TTC549 (cell line): ENCODE results near the gene P4HA2.

Experiments used
- FAIRE-seq: peaks from 2 replicates; lab custom pipeline; 2012; peaks lifted over from hg19 to GRCh38; lab: Jason Lieb, UNC

Gene P4HA2

DNA sequence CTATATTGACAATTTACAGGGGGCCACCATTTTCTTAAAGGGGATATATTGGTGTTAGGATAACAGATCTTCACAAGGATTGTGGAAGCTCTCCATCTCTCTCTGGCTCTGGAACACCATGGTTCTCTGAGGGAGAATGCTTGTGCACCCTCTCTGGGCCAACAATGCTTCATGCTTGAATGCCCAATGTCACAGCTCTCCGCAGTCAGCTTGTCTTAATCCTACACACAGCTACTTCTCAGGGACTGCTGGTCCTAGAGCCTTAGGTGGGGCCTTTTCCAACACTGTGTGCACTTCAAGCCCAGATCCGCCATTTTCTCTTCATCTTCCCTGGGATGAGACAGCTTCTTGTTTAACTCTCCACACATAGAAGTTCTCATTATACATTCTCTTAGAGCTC lies 22.9 kb upstream of the P4HA2 start:
- no peak for FAIRE-seq

DNA sequence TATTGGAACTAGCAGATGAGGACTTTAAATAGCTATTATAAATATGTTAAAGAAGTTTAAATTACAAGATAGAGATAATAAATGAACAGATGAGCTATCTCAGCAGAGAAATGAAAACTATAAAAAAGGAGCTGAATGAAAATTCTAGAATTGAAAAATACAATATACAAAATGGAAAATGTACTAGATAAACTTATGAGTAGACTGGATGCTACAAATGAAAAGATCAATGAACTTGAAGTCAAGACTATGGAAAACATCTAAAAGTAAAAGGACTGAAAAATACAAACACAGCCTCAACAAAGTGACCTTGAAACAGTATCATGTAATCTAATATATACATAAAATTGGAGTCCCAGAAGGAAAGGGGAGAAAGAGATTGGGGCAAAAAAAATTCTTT lies 19.2 kb upstream of the P4HA2 start:
- FAIRE-seq = no peak

DNA sequence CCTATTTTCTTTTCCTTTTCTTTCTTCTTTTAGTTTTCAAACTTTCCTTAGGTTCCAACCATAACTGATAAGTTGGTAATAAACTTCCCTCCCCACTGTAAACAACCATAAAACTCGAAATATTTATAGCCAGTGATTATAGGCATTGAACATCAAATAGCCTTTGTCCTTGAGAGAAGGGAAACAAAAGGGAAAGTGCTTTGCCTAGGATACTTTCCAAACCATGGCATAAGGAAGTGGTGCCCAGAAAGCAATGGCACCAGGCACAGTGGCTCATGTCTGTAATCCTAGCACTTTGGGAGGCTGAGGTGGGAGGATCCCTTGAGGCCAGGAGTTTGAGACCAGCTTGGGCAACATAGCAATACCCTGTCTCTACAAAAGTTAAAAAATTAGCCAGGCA lies 17.9 kb upstream of the P4HA2 start:
- no peak for FAIRE-seq

DNA sequence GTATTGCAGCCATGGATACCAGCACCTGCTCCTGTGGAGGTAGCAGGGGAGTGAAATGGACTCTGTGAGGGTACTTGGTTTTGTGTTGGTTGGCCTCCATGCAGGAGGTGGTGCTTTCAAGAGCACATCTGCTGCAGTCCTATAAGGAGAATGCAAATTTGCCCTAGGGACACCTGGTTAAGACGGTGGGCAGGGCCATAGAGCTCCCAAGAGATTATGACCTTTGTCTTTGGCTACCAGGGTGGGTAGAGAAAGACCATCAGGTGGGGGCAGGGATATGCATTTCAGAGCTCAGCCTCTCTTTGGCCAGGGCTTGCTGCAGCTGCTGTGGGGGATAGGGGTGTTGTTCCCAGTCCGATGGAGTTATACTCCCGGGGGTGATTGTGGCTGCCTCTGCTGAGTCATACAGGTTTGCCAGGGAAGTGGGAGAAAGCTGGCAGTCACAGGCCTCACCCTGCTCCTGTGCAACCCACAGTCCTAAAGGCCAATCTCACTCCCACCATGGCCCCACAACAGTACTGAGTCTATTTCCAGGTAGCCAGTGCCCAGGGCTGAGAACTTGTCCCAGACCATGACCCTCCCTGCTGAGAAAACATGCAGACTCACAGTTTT lies 15.8 kb upstream of the P4HA2 start:
- FAIRE-seq = no peak

DNA sequence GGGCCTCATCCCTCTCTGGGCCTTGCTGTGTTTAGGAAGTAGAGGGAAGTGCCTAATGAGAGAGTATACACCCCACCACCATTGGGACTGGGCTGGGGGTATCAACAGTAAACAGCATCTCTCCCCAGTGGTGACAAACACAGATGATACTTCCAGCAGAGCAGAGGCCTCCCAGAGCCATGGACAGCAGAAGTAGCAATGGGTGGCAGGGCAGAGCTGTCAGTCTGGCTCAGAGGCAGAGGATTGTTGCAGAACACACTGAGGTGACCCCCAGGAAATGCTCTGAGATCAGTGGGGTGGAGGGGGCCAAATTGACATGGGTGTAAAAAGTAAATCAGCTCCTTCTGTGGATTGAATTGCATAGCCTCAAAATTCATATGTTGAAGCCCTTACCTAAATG lies 12.1 kb upstream of the P4HA2 start:
- FAIRE-seq = no peak

DNA sequence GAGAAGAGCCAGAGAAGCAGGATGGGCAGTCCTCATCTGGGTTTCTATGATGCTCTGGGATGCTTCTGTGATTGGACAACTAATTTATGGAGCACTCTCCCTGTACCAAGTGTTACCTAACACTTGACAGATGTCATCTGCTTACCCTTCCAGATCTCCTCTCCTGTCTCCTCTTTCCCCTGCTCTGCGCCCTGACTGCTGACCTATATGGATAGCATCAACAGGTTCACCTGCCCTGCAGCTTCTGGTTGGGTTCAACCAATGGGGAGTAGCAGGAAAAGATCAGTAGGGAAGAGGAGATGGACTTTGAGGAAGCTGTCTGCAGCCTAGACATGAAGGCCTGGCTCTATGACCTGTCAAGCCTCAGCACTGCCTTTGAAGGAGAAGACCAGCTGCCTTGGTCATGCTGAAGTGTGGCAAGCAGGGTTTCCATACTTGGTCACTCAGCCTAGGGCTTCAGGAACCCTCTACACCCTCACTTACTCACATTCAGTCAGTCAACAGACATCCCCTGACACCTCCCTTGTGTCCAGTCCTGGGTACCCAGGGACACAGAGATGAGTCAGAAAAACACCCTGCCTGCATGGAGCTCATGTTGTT lies 11.3 kb upstream of the P4HA2 start:
- FAIRE-seq = no peak

DNA sequence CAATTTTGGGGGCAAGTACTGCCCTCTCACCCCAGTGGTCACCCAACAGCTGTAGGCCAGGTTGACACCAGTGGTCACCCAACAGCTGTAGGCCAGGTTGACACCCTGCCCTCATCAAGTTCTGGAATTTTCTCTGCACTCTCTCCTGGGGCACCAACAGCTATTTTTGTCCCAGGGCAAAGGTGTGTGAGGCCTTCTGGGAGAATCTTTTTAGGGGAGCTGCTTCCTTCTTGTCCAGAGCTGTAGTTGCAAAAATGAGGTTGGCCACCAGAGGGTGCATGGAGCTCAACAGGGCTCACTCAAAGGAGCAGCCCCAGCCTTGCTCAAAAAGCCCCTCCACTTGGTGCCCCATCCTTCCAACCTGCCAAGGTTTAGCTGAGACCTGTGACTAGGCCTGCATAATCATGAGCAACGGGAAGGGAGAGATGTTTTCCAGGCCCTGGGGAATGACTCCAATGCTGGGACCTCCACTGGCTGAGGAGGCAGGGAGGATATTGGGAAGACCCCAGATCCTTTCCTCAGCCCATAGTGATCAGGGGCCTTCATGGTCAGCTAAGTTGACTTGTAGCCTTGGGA lies 10.6 kb upstream of the P4HA2 start:
- FAIRE-seq = no peak

DNA sequence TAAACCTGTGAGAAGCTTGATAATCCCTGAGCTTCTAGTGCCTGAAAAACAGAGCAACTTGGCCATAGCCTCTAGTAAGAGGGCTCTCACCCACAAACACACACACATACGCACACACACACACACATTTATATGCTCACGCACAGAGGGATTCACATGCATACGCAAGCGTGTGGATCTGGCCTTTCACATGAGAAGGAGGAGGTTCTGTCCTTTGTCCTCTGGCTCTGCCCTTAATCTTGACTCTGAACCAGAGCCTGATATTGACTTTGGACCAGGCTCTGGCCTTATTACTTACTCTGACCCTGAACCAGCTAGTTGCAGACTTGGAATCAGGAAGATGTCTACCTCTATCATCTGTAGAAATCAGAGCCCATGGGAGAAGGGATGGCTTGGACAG lies 10.0 kb upstream of the P4HA2 start:
- no peak for FAIRE-seq

DNA sequence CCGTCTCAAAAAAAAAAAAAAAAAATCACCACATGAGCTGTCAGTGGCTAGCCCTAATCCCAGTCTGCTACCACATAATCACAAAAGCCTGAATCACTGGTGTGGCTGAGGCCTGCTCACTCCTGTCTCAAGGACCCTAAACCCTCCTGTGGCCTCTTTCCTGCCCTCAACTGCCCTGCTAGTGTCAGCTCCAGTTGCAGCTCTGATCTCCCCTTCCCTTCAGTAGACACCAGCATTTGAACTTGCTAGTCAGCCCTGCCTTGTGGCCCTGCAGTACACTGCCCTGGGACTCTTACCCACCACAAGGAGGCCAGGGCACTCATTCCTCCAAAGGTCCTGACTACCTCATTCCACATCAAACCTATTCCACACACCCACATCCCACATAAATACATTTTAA lies 9.5 kb upstream of the P4HA2 start:
- FAIRE-seq = no peak

DNA sequence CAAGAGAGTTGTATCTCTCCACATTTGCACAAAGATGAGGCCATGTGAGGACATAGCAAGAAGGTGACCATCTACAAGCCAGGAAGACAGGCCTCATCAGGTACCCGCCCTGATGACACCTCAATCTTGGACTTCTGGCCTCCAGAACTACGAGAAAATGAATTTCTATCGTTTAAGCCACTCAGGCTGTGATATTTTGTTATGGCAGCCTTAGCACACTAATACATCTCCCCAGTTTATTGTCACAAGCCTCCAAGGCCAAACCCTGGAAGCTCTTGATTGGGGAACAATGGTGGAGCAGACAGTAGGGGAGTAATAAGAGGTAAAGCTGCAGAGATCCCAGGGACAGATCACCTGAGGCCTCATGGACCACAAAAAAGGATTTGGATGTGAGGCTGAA lies 7.7 kb upstream of the P4HA2 start:
- no peak for FAIRE-seq

DNA sequence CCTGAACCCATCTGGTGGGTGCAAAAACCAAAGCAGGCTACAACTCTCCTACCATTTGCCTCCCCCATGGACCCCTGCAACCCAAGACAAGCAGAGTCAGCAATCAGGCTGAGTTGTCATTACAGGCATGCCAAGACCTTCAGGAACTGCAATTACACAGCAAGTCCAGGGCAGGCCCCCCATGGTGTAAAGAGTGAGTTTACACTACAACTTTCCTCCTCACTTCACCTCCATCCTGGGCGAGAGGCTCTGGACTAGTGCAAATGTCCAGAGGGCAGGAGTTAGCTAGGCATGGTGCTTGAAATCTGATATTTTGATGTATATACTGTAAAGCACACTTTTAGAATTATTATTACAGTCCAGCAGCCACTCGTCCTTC lies 7.0 kb upstream of the P4HA2 start:
- no peak for FAIRE-seq

DNA sequence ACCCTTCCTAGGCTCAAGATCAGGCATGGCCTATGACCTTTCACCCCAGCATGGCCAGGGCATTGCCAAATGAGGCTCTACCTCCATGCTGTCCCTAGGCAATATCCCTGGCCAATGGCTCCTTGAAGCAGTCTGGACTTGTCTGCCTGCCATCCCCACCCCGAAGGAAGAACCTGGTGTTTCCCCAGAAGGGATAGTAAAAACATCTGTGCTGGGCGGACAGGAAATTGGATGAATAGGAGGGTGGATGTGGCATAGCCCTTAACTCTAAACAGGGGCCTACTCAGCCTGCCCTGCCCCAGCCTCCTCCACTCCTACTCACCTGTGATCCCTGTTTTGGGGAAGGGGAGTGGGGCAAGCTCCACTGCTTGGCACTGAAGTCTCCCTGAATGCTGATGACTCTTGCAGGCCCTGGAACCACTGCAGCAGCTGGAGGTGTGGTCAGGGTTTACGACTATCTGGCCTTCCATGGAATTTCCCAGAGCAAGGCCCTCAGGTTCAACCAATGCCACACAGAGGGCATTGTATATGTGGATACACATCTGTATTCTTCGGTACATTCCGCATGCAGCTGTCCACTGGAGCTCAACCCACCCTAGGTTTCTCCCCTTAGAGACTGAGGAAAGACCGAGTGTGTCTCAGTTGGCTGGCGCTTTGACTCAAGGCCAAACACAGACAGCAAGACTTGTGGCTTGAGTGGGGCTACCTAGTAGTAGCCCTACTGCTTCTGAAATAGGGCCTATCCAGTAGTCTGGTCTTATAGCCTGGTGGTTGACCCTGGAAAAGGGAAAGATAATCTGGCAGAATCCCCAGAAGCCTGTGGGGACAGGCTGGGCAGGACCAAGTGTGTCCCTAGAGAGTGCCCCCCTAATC lies 6.4 kb upstream of the P4HA2 start:
- FAIRE-seq = no peak

DNA sequence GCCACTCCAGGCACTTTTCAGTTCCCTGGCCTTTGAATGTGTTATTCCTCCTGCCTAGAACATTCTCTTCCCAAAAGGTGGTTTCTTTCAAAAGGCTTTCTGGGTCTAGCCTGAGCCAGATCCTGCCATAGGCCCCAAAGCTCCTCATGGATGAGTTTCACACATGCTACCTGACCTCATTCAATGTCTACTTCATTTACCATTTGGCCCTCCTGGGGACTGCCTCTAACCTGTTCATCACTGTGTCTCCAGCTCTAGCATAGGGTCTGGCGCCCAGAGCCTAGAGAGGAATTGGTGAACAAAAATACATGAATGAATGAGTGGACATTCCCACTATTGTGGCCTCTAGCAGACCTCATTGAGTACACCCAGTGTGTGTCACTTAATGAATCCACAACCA lies 5.4 kb upstream of the P4HA2 start:
- FAIRE-seq = no peak

DNA sequence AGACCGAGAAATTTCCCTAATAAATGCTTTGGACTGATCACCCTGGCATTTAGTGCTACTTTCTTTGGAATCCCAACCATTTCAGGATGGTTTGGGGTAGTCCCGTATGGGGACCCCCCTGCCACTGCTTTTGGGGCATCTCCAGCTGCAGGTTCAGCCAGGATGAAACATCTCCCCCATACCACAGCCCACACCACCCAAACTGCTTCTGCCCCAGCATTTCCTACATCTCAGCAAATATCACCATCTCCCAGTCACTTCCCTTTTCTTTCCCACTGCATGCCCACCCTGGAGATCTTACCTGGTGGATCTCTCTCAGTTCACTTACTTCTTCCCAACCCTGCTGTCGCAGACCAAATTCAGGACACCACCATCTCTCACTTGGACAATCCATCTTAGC lies 4.8 kb upstream of the P4HA2 start:
- FAIRE-seq = no peak

DNA sequence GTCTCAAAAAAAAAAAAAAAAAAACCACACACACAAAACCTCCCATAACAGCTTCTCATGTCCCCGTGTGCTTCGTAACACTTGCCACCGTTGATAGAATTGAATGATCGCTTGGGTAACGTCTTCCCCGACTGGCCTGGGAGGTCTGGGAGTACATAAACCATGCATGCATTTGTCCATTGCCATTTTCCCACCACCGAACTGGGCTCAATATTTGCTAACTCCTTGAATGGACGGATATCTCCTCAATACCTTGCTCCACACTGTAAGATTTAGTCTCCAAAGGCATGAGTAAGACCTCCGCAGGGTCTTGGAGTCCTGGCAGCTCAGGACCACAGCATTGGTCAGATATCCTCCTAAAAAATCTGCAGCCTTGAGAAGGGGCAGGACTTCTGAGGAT lies 3.2 kb upstream of the P4HA2 start:
- no peak for FAIRE-seq

DNA sequence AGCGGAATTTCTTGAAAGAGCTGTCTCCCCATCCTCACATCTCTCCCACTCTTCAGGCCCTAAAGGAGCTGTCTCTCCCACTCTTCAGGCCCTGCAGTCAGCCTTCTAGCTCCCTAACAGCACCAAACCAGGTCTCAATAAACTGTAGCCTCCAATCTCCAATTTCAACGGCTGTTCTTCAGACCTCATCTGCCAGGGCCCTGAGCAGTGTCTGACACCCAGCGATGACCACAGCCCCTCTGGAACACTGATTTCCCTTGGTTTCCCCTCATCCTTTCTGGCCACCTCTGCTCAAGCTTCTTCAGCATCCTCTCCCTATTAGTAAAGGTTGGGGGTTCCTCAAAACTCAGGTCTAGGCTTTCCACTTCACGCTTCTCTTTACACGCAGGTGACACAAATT lies 1.6 kb upstream of the P4HA2 start:
- no peak for FAIRE-seq

DNA sequence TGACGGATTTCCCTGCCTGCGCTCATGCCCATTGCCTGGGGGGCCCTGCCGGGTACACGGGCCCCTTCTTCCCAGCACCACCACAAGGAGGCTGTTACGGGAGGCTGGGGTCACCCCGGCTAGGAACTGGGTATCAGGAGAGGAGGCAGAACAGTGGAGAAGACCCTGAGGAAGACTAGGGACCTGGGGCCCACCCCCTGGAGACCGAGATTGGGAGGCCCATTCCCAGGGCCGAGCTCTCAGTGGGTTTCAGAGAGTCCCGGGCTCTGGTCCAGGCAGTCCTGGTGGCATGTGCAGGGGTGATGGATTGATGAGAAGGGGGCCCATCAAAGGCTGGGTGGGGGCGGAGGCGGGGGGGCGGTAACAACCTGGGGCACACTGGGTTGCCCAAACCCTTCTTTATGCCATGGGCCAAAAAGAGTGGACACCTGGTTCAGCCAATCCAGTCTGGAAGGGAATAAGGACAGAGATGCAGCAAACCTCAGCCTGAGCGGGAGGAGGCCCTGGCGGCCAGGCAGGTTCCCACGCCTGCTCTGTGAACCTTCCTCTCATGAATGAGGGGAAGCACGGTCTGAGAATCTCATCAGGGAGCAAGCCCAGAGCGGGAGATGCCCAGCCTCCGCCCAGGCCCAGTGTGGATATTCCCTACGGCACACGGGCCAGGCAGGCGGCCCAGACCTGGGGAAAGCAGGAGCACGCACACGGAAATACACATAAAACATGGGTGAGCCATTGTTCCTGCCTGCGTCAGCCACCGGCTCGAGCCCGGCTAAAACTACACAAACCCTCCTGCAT lies 785 bp upstream of the P4HA2 start:
- FAIRE-seq = no peak

DNA sequence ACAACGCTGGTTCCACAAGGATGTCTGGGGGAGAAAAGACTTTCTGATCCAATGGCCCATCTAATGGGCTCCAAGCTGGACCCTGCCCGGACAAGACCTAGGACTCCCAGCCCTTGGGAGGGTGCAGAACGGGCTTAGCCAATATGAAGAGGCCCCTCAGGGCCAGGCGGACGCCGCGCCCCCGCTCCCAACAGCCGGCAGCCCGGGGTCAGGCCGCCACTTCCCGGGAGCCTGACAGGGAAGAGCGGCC lies 493 bp downstream of the P4HA2 start:
- no peak for FAIRE-seq

DNA sequence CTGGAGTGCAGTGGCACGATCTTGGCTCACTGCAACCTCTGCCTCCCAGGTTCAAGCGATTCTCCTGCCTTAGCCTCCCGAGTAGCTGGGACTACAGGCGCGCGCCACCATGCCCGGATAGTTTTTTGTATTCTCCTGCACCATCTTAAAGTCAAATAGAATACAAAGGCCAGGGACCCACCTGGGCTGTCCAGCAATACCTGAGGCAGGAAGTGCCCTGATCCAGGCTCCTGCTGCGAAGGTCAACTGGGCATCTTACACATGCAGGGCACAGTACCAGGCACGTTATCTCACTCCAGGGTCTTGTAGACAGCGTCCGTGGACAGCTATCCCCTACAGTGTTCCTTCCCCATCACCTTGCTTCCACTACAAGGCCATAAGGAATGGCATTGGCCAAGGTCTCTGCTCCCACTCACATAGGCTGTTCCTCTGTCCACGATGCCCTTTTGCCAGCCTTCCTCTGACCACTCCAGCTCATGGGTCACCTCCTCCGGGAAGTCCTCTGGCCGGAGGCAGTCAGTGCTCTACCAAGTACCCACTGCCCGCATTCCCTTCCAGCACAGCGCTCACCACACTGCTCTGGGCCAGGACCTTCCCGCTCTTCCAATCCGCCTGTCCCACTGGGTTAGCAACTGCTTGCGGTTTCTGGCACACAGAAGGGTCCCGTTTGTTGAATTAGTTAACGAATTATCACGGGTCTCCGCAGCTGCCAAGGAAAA lies 978 bp downstream of the P4HA2 start:
- no peak for FAIRE-seq

DNA sequence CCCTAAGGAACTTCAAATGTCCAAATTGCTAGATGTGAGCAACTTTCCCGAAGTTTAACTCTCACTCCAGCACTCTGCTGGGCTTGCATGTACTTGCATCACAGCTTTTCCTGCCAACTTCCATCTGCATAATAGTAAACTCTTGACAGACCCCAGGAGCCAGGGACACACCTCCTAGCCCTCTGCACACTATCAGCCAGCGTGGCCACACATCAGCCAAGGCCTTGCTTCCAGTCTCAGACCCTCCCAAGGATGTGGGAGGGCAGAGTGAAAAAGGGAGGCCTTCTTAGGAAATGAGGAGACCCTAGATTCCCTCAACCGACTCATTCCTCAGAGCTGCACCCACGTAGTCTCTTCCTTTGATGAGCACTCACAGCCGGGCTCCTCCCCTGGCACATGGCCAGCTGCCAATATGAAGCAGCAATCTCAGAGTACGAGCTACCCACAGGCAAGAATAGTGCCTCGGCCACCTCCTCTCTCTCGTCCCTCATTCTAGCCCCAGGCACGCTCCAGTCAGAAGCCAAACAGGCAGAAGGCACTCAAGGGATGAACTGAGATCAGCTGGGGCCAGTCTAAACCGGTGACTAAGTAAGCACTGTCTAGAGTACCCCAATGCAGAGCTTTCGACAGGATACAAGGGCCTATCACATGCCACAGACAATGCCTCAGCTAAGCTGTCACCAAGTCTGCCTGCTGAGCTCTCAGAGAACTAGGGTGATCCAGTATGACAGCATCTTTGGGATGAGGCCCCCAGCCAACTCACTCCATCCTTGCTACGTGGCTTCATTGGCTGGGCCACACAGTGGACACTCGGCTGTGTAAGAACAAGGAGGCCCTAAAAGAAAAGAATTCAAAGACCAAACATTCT lies 2.3 kb downstream of the P4HA2 start:
- FAIRE-seq = no peak

DNA sequence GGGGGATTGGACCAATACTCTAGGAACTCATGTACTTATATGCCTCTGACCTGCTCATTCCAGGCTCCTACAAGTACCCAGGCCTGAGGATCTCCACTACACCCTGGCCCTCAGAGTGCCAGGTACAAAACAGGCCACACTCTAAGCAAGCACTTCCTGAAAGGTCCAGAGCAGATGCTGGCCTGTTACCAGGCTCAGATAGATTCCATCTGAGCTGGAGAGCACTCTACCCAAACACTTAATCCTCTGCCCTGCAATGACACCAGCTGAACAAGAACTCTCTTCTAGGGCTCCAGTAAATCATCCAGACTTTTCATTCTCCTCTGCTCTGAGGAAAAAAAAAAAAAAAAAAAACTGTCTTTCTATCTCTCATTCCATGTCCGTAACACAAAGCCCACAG lies 2.9 kb downstream of the P4HA2 start:
- FAIRE-seq = no peak
